ENCODE measurements around the gene LMF1.

DNA sequence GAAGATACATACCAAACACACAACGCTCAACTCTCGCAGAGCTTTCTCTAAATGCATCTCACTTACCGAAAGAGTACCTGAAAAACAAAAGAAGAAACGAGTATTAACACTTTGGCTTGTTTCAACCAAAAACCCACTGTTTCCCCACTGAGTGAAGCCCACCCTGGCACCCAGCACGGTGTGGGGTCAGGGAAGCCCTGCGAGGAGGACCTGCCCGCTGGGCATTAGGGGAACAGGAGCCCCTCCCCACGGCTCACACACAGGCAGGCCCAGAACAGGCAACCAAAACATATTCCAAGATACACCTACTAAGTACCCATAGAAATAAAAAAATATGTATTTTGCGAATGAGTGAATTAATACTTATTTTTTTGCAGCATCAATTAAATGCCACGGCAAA is 36.6 kb downstream of the LMF1 start:
- no peak for TF ChIP-seq SIN3B (IDR thresholded peaks at IDR 0.05; ENCODE audit: low read length)
- TF ChIP-seq IRX3 (CRISPR knock-in tag; IDR thresholded peaks at IDR 0.05; ENCODE audit: borderline replicate concordance, low read depth) = no peak
- TF ChIP-seq, protein P1, sequence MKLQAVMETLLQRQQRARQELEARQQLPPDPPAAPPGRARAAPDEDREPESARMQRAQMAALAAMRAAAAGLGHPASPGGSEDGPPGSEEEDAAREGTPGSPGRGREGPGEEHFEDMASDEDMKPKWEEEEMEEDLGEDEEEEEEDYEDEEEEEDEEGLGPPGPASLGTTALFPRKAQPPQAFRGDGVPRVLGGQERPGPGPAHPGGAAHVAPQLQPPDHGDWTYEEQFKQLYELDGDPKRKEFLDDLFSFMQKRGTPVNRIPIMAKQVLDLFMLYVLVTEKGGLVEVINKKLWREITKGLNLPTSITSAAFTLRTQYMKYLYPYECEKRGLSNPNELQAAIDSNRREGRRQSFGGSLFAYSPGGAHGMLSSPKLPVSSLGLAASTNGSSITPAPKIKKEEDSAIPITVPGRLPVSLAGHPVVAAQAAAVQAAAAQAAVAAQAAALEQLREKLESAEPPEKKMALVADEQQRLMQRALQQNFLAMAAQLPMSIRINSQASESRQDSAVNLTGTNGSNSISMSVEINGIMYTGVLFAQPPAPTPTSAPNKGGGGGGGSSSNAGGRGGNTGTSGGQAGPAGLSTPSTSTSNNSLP (IDR thresholded peaks at IDR 0.05; ENCODE audit: low read depth, low read length) = no peak
- TF ChIP-seq ZMYM2 (CRISPR knock-in tag; IDR thresholded peaks at IDR 0.05) = no peak
- no peak for TF ChIP-seq TP53 (CRISPR knock-in tag; conservative IDR thresholded peaks at IDR 0.05)
- TF ChIP-seq CBFB (CRISPR knock-in tag; IDR thresholded peaks at IDR 0.05) = no peak
- TF ChIP-seq YY1 (IDR thresholded peaks at IDR 0.05; ENCODE audit: insufficient read depth, insufficient replicate concordance, low read depth, low read length) = no peak
- no peak for TF ChIP-seq ZNF530 (CRISPR knock-in tag; IDR thresholded peaks at IDR 0.05; ENCODE audit: low read depth)
- TF ChIP-seq RAD21 (CRISPR knock-in tag; IDR thresholded peaks at IDR 0.05) = no peak
- TF ChIP-seq PRDM15 (CRISPR knock-in tag; IDR thresholded peaks at IDR 0.05) = no peak
- TF ChIP-seq, protein P2, sequence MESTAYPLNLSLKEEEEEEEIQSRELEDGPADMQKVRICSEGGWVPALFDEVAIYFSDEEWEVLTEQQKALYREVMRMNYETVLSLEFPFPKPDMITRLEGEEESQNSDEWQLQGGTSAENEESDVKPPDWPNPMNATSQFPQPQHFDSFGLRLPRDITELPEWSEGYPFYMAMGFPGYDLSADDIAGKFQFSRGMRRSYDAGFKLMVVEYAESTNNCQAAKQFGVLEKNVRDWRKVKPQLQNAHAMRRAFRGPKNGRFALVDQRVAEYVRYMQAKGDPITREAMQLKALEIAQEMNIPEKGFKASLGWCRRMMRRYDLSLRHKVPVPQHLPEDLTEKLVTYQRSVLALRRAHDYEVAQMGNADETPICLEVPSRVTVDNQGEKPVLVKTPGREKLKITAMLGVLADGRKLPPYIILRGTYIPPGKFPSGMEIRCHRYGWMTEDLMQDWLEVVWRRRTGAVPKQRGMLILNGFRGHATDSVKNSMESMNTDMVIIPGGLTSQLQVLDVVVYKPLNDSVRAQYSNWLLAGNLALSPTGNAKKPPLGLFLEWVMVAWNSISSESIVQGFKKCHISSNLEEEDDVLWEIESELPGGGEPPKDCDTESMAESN (CRISPR knock-in tag; conservative IDR thresholded peaks at IDR 0.05) = no peak
- TF ChIP-seq REXO4 (CRISPR knock-in tag; IDR thresholded peaks at IDR 0.05; ENCODE audit: borderline replicate concordance) = no peak
- TF ChIP-seq ZSCAN31 (CRISPR knock-in tag; IDR thresholded peaks at IDR 0.05; ENCODE audit: low read depth) = no peak
- TF ChIP-seq MEF2D (CRISPR knock-in tag; IDR thresholded peaks at IDR 0.05) = no peak

Measured in HepG2 (cell line).